ENCODE results near the gene CTRL.

DNA sequence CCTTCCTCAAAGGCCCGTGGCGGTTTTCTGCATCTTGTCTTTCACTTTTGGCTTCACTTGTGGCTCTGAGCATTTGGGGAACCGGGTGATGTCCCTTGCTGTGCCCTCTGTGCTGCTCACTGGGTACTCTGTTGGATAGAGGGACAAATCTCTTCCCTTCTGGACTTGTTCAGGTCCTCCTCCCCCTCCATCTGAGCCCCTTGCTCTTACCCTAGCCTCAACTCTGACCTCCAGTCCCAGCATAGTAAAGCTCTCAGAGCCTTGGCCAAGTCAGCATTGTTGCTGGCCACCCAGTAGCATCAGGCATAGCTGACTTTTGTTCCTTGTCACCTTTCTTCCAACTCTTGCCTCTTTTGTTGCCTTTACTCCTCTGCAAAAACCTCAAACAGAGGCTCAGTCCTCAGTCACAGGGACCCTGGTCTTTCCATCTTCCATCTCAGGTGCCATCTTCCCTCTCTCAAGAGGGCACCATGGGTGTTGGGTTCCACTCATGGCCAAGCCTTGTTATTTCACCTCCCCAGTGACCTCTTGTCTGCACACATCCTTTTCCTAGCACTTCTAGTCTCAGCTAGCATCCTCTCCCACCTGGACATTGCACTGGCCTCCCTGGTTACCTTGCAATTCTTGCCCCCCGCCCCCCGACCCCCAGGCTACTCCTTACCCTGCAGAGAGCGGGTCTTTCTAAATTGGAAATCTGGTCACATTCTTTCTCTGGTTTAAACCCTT lies 5.4 kb upstream of the CTRL start:
- TF ChIP-seq, protein P1, sequence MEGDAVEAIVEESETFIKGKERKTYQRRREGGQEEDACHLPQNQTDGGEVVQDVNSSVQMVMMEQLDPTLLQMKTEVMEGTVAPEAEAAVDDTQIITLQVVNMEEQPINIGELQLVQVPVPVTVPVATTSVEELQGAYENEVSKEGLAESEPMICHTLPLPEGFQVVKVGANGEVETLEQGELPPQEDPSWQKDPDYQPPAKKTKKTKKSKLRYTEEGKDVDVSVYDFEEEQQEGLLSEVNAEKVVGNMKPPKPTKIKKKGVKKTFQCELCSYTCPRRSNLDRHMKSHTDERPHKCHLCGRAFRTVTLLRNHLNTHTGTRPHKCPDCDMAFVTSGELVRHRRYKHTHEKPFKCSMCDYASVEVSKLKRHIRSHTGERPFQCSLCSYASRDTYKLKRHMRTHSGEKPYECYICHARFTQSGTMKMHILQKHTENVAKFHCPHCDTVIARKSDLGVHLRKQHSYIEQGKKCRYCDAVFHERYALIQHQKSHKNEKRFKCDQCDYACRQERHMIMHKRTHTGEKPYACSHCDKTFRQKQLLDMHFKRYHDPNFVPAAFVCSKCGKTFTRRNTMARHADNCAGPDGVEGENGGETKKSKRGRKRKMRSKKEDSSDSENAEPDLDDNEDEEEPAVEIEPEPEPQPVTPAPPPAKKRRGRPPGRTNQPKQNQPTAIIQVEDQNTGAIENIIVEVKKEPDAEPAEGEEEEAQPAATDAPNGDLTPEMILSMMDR (IDR thresholded peaks at IDR 0.05), result no peak
- TF ChIP-seq POLR2A (IDR thresholded peaks at IDR 0.05), result no peak
